Testis (tissue), 2 donors: ENCODE data around the gene ZNRF3.

Experiments
- POLR2A ChIP-seq: fragments of 450-650 bp; IDR thresholded peaks from one replicate; pipeline ENCODE4 v1.6.1; 2017; ENCODE audit warnings: antibody characterized with exemption, mild to moderate bottlenecking, moderate library complexity
- TF ChIP-seq, protein P1 (sequence below), 3 experiments: fragments of 450-650 bp in 2 of 3; fragments of 200-600 bp in 1 of 3; sonication (generic) in 1 of 3; IDR thresholded peaks; one replicate each; pipeline ENCODE4 v1.5.1; 2016 to 2019; ENCODE audit warnings: antibody characterized with exemption in 3 of 3, mild to moderate bottlenecking in 2 of 3, moderate library complexity in 1 of 3

DNA sequence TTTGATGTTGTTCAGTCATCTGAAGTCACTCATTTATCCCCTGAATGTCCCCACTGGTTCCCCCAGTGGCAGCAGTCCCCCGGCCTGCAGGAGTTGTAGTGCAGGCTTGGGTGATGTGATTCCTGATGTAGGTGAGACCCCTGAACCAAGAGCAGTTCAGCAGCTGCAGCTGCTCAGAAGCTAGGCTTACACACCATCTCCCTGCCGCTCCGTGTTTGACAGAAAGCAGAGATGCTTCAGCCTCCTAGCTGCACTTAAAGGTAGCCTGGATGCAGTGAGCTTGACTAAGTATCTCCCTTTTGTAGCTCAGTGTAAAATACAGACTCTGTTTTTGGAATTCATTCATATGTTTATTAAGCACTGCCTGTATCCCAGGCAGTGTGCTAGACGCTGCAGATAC, 130.9 kb downstream of the ZNRF3 start:
- no peak for TF ChIP-seq POLR2A
- TF ChIP-seq, protein P1, sequence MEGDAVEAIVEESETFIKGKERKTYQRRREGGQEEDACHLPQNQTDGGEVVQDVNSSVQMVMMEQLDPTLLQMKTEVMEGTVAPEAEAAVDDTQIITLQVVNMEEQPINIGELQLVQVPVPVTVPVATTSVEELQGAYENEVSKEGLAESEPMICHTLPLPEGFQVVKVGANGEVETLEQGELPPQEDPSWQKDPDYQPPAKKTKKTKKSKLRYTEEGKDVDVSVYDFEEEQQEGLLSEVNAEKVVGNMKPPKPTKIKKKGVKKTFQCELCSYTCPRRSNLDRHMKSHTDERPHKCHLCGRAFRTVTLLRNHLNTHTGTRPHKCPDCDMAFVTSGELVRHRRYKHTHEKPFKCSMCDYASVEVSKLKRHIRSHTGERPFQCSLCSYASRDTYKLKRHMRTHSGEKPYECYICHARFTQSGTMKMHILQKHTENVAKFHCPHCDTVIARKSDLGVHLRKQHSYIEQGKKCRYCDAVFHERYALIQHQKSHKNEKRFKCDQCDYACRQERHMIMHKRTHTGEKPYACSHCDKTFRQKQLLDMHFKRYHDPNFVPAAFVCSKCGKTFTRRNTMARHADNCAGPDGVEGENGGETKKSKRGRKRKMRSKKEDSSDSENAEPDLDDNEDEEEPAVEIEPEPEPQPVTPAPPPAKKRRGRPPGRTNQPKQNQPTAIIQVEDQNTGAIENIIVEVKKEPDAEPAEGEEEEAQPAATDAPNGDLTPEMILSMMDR (IDR thresholded peaks at IDR 0.05), result no peak
